GM20000 (cell line): ENCODE measurements around the gene GLG1.
A peak's percentile ranks its signal among the peaks of the same experiment; 100 is the strongest.

Experiments used
- DNase-seq: peaks from one replicate; pipeline ENCODE4 v3.0.0; 2012; ENCODE audit warnings: low spot score
- TF ChIP-seq, protein P1 (sequence below): IDR thresholded peaks from 2 replicates; pipeline ENCODE4 v1.5.1; 2012; ENCODE audit warnings: mild to moderate bottlenecking, control low read depth; ENCODE audit errors: extremely low read depth, missing control alignments

Gene GLG1

DNA sequence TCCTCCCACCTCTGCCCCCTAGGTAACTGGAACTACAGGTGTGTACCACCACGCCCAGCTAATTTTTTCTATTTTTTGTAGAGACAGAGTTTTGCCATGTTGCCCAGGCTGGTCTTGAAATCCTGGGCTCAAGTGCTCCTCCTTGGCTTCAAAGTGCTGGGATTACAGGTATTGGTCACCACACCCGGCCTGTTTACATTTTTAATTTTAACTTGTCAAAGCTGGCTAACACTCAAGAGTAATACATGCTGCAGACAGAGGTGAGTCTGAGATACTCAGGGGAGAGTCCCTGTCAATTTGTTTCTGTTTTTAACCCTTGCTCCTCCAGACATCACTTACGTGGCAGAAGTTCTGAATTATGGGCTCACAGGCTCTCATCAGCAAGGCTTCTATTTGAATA, 134.9 kb downstream of the GLG1 start:
- TF ChIP-seq, protein P1, sequence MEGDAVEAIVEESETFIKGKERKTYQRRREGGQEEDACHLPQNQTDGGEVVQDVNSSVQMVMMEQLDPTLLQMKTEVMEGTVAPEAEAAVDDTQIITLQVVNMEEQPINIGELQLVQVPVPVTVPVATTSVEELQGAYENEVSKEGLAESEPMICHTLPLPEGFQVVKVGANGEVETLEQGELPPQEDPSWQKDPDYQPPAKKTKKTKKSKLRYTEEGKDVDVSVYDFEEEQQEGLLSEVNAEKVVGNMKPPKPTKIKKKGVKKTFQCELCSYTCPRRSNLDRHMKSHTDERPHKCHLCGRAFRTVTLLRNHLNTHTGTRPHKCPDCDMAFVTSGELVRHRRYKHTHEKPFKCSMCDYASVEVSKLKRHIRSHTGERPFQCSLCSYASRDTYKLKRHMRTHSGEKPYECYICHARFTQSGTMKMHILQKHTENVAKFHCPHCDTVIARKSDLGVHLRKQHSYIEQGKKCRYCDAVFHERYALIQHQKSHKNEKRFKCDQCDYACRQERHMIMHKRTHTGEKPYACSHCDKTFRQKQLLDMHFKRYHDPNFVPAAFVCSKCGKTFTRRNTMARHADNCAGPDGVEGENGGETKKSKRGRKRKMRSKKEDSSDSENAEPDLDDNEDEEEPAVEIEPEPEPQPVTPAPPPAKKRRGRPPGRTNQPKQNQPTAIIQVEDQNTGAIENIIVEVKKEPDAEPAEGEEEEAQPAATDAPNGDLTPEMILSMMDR: no peak

GRCh38 chr16:74469946-74470478, 136.9 kb downstream of the GLG1 start:
- TF ChIP-seq, protein P1: no peak
- DNase-seq: no peak

More for the DNA sequence above, 134.9 kb downstream of the GLG1 start:
- no peak for DNase-seq

GRCh38 chr16:74468807-74469525, 137.9 kb downstream of the GLG1 start:
- TF ChIP-seq, protein P1: no peak
- no peak for DNase-seq

GRCh38 chr16:74466872-74467271, 140.0 kb downstream of the GLG1 start:
- TF ChIP-seq, protein P1: no peak
- peak; percentile 39 for DNase-seq

DNA sequence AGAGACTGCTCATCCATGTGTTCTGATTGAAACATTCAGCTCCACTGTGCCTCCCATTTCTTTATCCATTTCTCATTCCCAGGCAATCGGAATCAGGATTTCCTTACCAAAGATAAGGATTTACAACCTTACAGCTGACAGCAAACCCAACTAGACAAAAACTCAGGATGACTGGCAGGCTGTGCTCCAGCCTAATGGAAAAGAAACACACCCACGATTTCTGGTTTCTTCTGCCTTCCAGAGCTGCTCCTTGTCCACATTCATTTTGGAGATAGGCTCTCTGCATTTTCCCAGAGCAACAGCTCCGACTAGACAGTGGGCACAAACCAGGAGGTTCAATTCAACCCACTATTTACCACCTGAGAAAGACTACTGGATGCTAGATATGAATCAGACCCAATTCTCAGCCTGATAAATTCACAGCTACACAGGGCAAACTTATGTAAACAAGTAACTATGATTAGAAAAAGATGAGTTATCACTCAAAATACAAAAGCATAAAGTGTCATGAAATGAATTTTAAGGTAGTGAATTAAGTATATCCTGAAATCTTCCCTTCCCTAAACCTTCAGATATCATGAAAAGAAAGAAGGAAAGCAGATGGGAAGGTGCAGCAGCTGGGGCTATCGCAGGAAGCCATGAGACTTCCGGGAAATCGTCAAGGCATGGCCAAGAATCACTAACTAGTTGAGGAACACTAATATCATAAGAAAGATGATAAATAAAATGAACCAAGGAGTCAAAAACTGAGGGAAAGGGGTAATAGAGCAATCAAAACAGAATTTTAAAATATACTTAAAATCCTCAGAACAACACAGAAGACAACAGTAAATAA, 140.8 kb downstream of the GLG1 start:
- TF ChIP-seq, protein P1: no peak
- DNase-seq: no peak

GRCh38 chr16:74465281-74465680, 141.6 kb downstream of the GLG1 start:
- TF ChIP-seq, protein P1: no peak
- DNase-seq: no peak

- TF ChIP-seq, protein P1: no peak
- peak; percentile 50 for DNase-seq
Observed at GRCh38 chr16:74463888-74464287, 143.0 kb downstream of the GLG1 start.
